SKM-1 (cell line): ENCODE results near the gene CREB3L2.
"Not testable (repeated sequence)": the region's sequence is repeated elsewhere in the genome, so short reads cannot be mapped to it uniquely, and the experiment has no call there.

ENCODE experiments used
- DNase-seq: peaks from one replicate; lab custom pipeline; 2025; ENCODE audit not compliant: unreplicated experiment; lab: John Stamatoyannopoulos, UW

The CREB3L2 gene

DNA sequence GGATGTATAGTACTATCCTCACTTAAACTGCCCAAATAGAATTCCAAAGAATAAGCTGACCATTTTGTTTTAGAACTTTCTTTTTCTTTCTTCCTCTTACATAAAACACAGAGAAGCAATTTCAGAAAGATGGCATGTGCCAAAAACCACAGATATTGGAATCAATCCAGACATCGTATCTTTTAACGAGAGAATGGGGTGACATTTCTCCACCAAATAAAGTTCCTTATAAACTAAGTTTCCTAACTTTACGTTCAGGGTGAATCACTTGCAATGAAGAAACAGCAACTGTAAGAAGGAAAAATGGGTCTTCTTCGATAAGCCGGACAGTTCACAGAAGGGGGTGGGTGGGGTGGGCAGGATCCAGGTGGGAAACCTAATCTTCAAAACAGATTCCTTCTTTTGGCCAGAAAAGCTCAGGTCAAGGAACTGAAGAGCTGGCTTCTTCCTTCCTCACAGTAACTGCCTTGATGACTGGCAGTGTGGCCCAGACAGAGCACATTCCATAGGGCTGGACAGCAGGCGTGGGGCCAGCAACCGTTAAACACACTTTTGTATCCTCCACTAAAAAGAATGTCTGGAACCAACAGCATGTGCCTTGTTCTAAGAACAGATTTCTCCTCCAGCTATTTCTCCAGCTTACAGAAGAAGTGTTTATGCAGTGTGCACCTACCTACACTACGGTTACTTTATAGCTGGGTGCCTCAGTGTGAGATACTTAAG is 31.5 kb downstream of the CREB3L2 start:
- no peak for DNase-seq

DNA sequence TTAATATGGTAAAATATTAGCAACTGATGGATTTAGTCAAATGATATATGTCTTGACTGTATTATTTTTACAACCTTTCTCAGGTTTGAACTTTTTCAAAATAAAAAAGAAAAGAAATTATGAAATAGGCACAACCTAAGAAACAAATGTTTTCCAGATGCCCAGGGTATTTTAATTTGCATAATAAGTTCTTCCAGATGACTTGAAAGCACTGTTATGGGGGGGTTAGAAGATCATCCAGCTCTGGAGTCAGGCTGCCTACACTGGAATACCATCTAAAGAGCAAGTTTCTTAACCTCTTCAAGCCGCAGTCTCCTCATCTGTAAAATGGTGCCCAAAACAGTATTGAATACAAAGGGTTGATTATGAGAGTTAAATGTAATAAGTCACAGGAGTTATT is 32.1 kb downstream of the CREB3L2 start:
- DNase-seq = no peak

DNA sequence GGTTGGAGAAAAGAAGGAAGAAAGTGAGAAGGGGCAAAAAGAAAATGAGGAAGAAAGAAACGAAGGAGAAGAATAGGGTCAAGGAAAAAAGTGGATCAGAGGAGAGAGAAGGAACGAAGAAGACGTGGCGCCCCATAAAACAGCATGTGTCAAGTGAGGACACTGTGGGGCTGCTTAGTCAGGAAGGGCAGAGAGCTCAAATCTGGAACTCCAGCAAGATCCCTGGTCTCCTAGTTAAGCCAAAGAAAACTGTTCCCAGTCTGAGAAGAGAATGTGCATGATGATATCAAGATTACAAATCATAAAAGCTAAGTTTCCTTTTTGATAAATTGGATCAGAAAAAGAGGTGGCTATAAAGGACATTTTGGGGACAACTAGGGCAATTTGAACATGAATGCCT is 33.0 kb downstream of the CREB3L2 start:
- no peak for DNase-seq

DNA sequence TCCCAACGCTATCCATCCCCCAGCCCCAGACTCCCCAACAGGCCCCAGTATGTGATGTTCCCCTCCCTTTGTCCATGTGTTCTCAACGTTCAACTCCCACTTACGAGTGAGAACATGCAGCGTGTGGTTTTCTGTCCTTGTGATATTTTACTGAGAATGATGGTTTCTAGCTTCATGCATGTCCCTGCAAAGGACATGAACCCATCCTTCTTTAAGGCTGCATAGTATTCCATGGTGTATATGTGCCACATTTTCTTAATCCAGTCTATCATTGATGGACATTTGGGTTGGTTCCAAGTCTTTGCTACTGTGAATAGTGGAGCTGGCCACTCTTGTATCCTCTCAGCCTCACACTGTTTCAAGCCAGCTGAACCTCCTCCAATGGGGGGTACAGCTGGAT is 33.5 kb downstream of the CREB3L2 start:
- not testable (repeated sequence) for DNase-seq

DNA sequence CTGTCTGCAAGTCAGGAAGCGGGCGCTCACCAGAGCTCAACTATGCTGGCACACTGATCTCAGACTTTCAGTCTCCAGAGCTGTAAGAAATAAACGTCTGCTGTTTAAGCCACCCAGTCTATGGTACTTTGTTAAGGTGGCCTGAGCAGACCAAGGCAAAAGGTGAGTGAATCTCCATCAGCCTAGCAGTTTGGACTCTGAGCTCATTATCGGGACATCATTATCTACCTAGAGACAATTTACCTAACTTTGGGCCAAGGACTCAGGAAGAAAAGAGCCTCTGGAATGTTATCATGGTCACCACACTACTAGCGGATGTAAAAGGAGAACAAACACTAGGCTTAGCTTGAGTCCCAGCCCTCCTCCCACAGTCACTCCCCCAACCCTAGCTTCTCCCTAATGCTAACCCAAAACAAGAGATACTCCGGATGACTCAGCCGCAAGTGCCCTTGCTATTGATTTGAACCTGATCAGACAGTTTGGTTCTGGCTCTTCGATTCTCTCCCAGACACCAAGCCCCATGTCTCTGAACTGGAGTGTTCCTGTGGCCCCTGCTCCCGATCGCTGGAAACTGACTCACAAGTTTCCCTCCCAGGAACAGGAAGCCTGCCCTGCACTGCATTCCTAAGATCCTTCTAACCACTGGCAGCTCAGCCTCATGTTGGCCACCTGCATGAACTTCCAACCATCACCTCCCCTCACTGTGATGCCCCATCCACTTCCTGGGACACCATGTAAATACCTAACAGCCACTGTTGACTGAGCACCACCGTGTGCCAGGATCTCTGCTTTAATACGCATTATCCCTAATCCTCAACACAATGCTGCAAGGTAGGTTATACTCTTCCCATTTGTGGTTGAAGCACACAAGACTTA is 34.5 kb downstream of the CREB3L2 start:
- no peak for DNase-seq

DNA sequence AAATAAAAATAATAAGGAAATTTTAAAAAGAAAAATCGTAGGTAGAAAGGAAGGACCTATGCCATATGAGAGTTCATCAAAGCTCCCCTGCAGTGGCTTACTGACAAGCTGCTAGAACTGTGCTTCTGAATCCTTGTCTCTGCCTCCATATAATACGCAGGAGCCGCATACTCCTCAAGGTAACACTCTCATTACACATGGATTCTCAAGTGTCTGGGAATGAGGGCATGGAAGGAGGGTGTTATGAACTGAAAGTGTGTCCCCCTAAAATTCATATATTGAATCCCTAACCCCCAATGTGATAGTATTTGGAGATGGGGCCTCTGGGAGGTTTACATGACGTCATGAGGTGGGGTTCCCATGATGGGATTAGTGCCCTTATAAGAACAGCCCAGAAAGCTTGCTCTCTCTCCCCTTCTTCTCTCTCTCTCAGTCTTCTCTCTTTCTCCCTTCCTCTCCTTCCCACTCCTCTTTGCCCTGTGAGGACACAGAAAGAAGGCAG is 35.2 kb downstream of the CREB3L2 start:
- DNase-seq = no peak

DNA sequence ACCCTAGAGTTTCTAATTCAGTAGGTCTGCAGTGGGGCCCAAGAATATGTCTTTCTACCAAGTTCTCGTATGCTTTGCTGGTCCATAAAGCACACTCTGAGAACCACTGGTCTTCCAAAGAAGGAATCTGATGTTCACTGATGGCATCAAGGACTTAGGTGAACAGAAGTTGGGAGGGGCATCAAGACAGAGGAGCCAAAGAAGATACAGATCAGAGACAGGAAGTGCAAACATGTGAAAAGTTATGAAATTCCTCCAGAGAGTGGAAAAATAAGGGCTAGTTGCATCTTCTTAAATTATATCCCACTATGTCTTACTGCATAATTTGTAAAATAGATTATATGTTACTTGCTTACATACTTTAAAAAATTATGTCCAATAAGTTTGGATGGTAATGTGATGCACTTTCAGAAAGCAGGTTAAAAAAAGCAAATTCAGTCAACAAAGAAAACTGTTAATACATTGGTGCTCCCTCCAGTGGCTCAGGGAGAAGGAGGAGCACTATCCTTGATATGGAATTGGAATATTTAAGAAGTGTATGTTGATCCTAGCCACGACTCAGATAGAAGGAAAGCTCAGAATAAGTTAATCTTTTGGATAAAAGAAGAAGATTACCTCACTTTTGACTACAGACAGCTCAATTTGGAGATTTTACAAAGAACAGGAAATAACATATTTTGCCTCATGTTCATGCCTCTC is 35.8 kb downstream of the CREB3L2 start:
- no peak for DNase-seq

DNA sequence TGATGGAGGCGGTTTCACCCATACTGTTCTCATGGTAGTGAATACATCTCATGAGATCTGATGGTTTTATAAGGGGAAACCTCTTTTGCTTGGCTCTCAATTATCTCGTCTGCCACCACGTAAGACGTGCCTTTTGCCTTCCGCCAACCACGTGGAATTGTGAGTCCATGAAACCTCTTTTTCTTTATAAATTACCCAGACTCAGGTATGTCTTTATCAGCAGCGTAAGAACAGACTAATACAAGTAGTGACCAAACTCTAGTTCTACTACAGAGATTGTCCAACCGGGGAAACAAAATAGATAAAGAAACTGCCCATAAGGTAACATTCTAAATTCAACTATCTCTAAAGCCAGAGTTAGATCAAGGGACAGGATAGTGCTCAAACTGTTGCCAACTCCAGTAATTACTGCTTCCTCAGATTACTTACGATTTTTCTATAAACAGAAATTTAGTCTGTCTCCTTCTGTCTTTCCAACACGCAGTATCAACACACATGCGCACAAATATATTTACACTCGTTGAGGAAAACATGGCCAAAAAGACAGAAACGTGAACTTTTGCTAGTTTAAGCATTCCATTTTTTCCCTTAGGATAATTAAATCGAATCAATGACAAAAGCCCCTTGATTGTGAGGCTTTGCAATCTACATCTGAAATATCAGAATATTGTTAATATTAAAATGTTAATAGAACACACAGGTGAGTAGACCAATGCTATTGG is 36.9 kb downstream of the CREB3L2 start:
- no peak for DNase-seq

DNA sequence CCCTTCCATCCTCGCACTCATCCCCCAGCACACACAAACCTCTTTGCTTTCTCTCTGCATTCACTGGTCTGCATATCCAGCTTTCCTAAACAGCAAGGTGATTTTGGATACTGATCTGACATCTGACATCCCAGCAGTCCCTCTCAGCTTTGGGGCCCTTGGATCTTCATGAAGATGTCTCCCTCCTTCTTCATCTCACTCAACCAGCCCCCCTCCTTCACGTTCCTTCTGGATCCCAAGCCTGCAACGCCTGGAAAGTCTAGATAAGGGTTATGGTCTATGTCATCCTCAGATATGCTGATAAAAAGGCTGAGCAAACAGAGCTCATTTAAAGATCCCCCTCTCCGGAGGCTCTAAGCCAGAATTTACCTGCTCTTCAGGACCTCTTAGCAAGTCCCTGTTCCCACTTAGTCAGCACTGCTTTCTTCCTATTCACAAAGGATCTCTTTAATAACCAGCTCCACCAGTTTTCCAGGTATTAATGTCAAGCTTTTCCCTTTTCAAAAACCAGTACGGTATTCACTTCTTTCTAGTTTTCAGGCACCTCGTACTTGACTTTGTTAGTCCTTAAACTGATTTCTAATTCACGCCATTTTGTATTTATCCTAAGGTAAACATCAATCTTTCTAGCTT is 38.9 kb downstream of the CREB3L2 start:
- no peak for DNase-seq

DNA sequence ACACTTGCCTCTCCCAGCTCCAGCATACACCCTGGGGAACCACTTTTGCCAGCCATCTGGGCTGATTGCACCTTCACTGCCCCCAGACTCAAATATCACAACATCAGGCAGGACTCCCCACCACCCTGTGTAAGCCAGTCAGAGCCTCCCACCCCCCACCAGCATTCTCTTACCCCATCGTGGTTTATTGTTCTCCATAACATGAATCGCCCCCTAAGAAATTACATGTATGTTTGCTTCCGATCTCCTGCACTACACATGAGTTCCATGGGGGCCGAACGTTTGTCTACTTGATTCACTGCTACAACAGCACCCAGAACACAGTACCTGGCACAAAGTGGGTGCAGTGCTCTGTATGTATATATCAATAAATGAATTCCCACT is 39.4 kb downstream of the CREB3L2 start:
- no peak for DNase-seq

DNA sequence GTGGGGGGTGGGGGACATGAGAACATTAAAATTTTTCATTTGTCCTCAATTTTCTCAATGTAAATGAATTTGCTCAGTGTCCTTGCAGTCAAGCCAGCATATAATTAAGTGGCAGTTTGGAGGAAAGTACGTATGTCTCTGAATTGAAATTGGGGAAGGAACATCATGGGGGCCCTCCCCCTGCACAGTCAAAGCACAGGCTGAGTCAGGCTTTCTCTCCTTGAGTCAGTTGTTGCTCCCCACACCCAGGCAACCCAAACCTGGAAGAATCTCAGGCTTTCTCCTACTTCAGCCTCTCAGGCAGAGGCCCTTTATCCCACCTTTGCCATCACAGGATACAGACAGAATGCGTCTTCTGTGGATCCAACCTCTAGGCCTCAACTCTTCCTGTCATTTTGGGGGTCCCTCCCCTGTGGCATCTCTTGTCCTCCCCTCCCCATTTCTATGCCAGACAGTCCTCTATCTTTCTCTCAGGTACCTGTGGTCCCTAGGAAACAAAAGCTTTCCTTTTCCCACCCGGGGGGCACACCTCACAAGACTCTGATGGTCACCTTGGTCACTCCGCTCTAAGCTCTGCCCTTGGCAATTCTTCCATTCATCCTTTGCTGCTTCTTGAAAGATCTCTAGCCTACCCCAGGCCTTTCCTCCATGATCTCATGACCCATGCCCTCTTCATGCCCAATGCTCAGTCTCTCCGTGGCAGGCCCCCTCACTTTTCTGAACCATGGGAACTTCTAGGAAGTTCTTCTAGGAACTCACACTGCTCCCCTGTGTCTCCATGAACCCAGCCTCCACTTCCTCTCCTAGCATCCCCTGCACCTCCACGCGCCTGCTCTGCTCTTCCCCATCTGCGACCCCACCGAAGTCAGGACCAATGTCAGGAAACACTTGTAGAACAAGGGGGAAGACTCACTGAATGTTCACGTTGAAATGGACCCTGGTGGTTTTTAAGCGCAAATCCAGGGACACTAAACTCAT is 40.4 kb downstream of the CREB3L2 start:
- DNase-seq = peak; percentile 53

DNA sequence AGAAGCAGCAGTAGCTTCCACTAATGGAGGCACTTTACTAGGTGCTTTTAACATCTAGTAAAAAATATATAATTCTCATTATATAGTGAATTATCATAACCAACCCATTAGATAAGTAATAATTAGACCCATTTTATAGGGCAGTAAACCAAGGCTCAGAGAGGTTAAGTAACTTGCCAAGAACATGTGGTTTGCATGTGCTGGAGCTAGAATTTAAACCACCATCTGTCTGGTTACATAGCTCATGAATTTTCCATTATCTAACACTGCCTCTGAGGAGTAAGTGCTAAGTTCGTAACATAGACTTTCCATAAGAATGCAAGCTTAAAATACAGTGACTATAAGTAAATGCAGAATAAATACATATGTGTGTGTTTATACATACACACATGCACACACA is 41.9 kb downstream of the CREB3L2 start:
- no peak for DNase-seq

DNA sequence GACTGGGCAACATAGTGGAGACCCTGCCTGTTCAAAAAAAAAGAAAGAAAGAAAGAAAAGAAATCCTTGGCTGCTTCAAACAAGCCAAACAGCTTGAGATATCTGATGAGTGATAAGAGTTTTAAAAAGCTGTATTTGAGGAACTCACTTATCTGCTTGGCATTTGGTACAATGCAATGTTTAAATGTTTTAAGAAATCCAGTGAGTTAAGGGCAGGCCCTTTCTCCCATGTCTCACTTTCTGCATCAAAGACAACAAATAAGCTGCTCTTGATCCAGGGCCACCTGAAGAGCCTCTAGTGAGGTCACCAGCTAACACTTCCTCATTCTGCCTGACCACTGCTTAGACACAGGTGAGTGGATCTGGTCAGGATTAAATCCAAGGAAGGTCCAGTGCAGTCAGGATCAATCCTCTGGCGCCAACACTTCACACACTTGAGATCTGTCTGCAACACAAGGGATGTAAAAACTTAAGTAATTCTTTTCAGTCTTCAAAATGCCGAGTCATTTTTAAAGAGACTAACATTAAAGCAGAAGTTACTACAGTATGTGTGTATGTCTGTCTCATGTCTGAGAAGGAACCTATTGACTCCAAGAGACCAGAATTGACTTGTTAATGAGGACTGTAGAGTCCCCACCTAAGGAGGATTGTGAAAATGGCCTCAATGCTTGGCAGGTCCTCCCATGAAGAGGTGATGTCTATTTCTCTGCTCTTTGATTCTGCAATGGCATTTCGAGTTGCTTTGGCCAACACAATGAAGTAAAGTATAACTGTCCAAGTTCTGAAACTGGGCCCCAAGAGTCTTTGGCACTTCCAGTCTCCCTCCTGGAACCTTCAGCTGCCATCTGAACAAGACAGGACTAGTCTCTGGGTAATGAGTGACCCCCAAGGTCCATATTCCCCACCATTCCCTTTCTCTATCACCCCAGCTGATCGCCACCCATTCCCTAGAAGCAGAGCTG is 43.1 kb downstream of the CREB3L2 start:
- no peak for DNase-seq

DNA sequence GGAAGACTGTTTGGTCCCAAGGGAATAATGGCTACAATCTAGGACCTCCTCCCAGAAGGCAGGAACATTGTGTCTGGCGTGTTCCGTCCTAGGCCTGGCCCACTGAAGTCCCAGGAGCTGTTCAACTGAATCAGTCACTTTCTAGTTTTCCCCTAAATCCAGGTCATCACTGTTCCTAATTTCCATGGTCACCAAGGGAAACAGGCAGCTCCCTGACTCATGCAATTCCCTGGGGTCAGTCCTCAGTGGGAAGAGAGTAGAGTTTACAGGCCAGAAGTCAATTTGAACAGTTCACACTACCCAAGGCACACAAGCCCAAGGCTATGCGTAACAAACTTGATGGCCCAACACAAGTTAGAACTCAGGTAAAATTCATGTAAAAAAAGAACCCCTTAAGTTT is 44.0 kb downstream of the CREB3L2 start:
- DNase-seq = no peak

DNA sequence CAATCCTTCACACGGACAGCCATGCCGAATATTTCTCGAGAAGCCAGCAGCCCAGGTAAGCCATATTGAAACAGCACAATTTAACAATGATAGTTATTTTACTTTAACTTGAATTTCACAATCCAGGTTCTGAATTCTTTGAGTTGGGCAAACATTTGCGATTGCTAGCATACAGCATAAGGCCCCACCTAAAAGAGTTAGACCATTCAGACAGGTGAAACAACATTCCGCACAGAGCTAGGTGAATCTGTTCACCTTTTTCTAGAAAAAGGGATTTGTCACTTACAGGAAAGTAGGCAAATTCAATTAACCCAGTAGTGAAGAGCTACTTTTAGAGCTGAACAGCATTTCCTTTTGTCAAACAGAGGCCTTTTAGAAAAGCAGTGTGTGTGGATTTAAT is 45.3 kb downstream of the CREB3L2 start:
- DNase-seq = no peak

DNA sequence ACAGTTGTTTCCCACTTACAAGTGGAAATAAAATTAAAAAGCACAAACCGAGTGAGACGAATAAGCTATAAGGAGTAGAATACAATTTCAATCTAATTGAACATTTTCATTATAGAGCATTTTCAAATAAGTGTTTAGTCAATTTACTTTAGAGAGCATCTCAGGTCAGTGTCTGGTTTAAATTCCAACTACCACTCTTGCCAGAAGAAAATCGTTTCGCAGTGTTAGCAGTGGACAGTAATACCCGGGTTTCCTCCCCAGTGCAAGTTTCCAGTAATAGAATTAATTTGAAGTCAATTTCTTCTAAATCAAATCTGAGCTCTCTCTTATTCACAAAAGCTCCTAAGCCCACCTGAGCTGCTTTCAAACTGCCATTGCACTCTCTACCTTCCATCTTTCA is 45.7 kb downstream of the CREB3L2 start:
- no peak for DNase-seq

DNA sequence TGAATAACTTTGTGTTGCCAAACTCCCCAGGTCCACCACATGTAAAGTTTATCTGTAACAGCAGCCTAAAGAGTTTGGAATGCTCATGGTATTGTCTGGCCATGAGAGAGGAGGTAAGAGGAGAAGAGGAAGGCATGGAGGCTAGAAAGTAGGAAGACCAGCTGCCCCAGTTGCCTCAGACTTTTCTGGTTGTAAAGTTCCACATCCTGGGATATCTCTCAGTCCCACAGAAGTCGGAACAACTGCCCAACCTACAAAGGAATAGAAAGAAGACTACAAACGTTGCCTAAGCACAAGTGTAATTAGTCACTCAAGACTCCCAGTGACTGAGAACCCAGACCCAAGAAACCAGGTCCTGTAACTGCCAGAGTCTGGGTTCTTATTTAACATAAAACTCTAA is 47.3 kb downstream of the CREB3L2 start:
- DNase-seq = no peak
